SK-N-MC (cell line): ENCODE results near the gene SPA17.

ENCODE experiments used
- DNase-seq: peaks from one replicate; pipeline ENCODE4 v3.0.0-alpha.2; 2011; ENCODE audit warnings: low read depth, low spot score
- H3K27ac ChIP-seq: fragments of 200-600 bp; sonication (generic); 2 replicates; pipeline ENCODE4 v1.5.1; 2016; ENCODE audit warnings: mixed run types
- H3K36me3 ChIP-seq: fragments of 200-600 bp; sonication (generic); 2 replicates; pipeline ENCODE4 v1.6.1; 2017; ENCODE audit warnings: antibody characterized with exemption, low read length, mixed read lengths; ENCODE audit not compliant: insufficient read depth
- H3K4me3 ChIP-seq: fragments of 200-600 bp; sonication (generic); 2 replicates; pipeline ENCODE4 v1.5.1; 2016
- H3K9ac ChIP-seq: fragments of 200-600 bp; sonication (generic); 2 replicates; pipeline ENCODE4 v1.8.0; 2017; ENCODE audit warnings: mixed run types, mixed read lengths; ENCODE audit not compliant: insufficient read length
- H3K9me3 ChIP-seq: fragments of 200-600 bp; sonication (generic); 2 replicates; pipeline ENCODE4 v1.6.1; 2017; ENCODE audit warnings: low read depth, mild to moderate bottlenecking, antibody characterized with exemption, low read length, moderate library complexity, mixed read lengths
- EZH2 ChIP-seq: fragments of 200-600 bp; sonication (generic); IDR thresholded peaks from one replicate; pipeline ENCODE4 v1.6.1; 2017; ENCODE audit warnings: antibody characterized with exemption
- FOXP2 ChIP-seq: optimal IDR thresholded peaks from 2 replicates; pipeline ENCODE3; 2011; ENCODE audit warnings: mild to moderate bottlenecking, moderate library complexity; ENCODE audit not compliant: insufficient read depth; ENCODE audit errors: extremely low read length, control extremely low read depth
- POLR2AphosphoS5 ChIP-seq: IDR thresholded peaks from 2 replicates; pipeline ENCODE4 v1.6.1; 2012; ENCODE audit warnings: mild to moderate bottlenecking, low read depth, low read length, borderline replicate concordance

Gene SPA17

GRCh38 chr11:124719534-124719933, 45.8 kb downstream of the SPA17 start:
- H3K9me3 ChIP-seq = no peaks in the 10 kb centered on the region
- no peak overlapping the region for H3K9ac ChIP-seq
- no peak for DNase-seq

GRCh38 chr11:124722176-124722575, 48.5 kb downstream of the SPA17 start:
- no peak for DNase-seq
- Histone ChIP-seq H3K36me3 (no peaks in the 10 kb centered on the region), H3K9me3 (no peaks in the 10 kb centered on the region), H3K27ac (no peak overlapping the region), H3K9ac (no peak overlapping the region), H3K4me3 (no peak overlapping the region)
- TF ChIP-seq POLR2AphosphoS5 (no peak), FOXP2 (no peak), EZH2 (no peak)

More at GRCh38 chr11:124719534-124719933, 45.8 kb downstream of the SPA17 start:
- Histone ChIP-seq H3K36me3 (no peaks in the 10 kb centered on the region), H3K27ac (no peak overlapping the region), H3K4me3 (no peak overlapping the region)
- no peak for TF ChIP-seq EZH2
- no peak for TF ChIP-seq FOXP2
- no peak for TF ChIP-seq POLR2AphosphoS5

GRCh38 chr11:124724979-124725718, 51.4 kb downstream of the SPA17 start:
- no peak; the same call in 1 of the 2 replicates for TF ChIP-seq POLR2AphosphoS5
- no peak for TF ChIP-seq FOXP2
- TF ChIP-seq EZH2 = no peak
- no peak overlapping the region for H3K9ac ChIP-seq
- DNase-seq = no peak
- no peaks in the 10 kb centered on the region for H3K9me3 ChIP-seq
- no peaks in the 10 kb centered on the region for H3K36me3 ChIP-seq
- H3K27ac ChIP-seq = peak overlapping the region; percentile 74
- H3K4me3 ChIP-seq = peak overlapping the region; percentile 72

- H3K9me3 ChIP-seq = no peaks in the 10 kb centered on the region
- H3K27ac ChIP-seq = peak overlapping the region; percentile 74; the same call in 1 of the 2 replicates
- DNase-seq = no peak
- TF ChIP-seq EZH2 = no peak
- no peak for TF ChIP-seq FOXP2
- TF ChIP-seq POLR2AphosphoS5 = no peak
- peak overlapping the region; percentile 72 for H3K4me3 ChIP-seq
- H3K36me3 ChIP-seq = no peaks in the 10 kb centered on the region
- no peak overlapping the region for H3K9ac ChIP-seq
Observed at GRCh38 chr11:124725719-124726105, 52.0 kb downstream of the SPA17 start.

- Histone ChIP-seq H3K9me3 (no peaks in the 10 kb centered on the region), H3K36me3 (no peaks in the 10 kb centered on the region), H3K4me3 (no peak overlapping the region), H3K9ac (no peak overlapping the region), H3K27ac (no peak overlapping the region)
- TF ChIP-seq POLR2AphosphoS5 = no peak
- TF ChIP-seq EZH2 = no peak
- no peak for TF ChIP-seq FOXP2
- DNase-seq = no peak
Observed at GRCh38 chr11:124727474-124727873, 53.8 kb downstream of the SPA17 start.

- no peaks in the 10 kb centered on the region for H3K9me3 ChIP-seq
- DNase-seq = no peak
- no peaks in the 10 kb centered on the region for H3K36me3 ChIP-seq
- no peak overlapping the region for H3K9ac ChIP-seq
- no peak overlapping the region for H3K27ac ChIP-seq
- TF ChIP-seq EZH2 = no peak
- TF ChIP-seq FOXP2 = no peak
- no peak for TF ChIP-seq POLR2AphosphoS5
- no peak overlapping the region for H3K4me3 ChIP-seq
Observed at GRCh38 chr11:124728134-124728533, 54.4 kb downstream of the SPA17 start.

GRCh38 chr11:124729571-124729970, 55.9 kb downstream of the SPA17 start:
- H3K36me3 ChIP-seq = no peaks in the 10 kb centered on the region
- H3K4me3 ChIP-seq = no peak overlapping the region
- no peak for DNase-seq
- no peak overlapping the region for H3K9ac ChIP-seq
- no peak for TF ChIP-seq EZH2
- TF ChIP-seq FOXP2 = no peak
- TF ChIP-seq POLR2AphosphoS5 = no peak
- H3K27ac ChIP-seq = no peak overlapping the region
- no peaks in the 10 kb centered on the region for H3K9me3 ChIP-seq

GRCh38 chr11:124732230-124732629, 58.5 kb downstream of the SPA17 start:
- no peak for DNase-seq
- TF ChIP-seq EZH2 (no peak), FOXP2 (no peak), POLR2AphosphoS5 (no peak)
- Histone ChIP-seq H3K9me3 (no peaks in the 10 kb centered on the region), H3K9ac (no peak overlapping the region), H3K4me3 (no peak overlapping the region), H3K36me3 (no peaks in the 10 kb centered on the region), H3K27ac (no peak overlapping the region)
